ENCODE data around the gene USP24. TPM values are rescaled to one million over a fixed set of nuclear protein-coding genes. Genes with fewer than 3 reads are reported as not detected.
"Not testable (repeated sequence)": the region's sequence is repeated elsewhere in the genome, so short reads cannot be mapped to it uniquely, and the experiment has no call there.

The USP24 gene
- total RNA-seq, 1 donor from 2014 or later = 79.9 TPM

DNA sequence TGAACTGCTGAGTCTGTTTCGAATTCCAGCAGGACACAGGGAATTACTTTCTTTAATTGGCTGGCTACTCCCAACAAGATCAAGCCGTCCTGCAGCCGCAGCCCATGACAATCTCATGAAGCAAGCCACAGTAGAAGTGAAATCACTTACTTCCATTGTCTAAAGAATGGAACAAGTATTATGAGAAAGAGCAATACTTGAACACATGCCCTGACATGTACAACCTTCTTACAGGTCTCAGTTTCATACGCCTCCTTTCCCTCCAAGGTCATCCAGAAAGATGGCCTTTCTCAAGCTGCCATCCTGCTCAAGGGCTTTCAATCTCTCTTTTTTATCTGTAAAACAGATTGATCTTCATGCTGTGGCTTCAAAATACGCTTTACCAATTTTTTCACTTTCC is 90.7 kb downstream of the USP24 start:
- no peak for DNase-seq (ENCODE audit: low read depth)

- no peak for DNase-seq (ENCODE audit: low read depth)
Observed at GRCh38 chr1:55120538-55120937, 94.6 kb downstream of the USP24 start.

DNA sequence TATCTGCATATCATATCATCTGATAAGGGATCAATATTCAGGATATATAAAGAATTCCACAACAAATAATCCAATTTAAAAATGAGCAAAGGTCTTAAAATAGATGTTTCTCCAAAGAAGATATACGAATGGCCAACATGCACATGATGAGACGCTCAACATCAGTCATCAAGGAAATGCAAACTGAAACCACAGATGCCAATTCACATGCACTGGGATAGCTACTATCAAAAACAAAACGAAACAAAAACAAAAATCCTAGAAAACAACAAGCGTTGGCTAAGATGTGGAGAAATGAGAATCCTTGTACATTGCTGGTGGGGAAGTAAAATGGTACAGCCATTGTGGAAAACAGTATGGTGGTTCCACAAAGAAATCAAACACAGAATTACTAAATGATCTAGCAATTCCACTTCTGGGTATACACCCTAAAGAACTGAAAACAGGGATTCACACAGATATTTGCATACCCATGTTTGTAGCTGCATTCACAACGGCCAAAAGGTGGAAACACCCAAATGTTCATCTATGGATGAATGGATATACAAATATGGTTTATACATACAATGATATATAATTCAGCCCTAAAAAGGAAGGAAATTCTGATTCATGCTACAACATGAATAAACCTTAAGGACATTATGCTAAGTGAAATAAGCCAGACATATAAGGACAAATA is 96.4 kb downstream of the USP24 start:
- no peak for DNase-seq (ENCODE audit: low read depth)

- DNase-seq (ENCODE audit: low read depth) = no peak
Observed at GRCh38 chr1:55117941-55118340, 97.2 kb downstream of the USP24 start.

DNA sequence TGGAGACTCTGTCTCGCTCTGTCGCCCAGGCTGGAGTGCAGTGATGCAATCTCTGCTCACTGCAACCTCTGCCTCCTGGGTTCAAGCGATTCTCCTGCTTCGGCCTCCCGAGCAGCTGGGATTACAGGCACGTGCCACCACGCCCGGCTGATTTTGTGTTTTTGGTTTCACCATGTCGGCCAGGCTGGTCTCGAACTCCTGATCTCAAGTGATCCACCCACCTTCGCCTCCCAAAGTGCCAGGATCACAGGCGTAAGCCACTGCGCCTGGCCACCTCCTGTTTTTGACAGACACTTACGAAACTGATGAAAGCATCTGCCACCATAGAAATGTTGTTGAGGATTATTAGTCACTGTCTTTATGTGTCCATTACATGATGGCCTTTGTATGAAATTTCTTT is 106.2 kb downstream of the USP24 start:
- not testable (repeated sequence) for DNase-seq (ENCODE audit: low read depth)

DNA sequence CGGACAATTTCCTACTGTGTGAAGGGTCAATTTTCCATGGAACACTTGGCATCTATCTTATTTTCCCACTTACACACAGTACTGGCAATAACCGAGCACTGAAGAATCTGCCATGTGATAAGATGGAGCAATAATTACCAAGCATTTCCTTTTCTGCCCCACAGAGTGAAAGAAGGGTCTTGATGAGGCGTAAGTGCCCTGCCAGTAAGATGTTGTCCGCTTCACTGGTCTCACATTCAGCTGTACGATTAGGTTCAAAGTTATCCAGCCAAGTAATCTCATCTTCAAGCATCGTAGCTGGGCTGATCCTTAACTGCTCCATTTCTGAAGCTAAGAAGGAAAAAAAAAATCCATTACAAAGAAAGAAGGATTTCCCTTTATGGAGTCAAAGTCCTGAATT is 108.1 kb downstream of the USP24 start:
- peak; percentile 47 for DNase-seq (ENCODE audit: low read depth)

DNA sequence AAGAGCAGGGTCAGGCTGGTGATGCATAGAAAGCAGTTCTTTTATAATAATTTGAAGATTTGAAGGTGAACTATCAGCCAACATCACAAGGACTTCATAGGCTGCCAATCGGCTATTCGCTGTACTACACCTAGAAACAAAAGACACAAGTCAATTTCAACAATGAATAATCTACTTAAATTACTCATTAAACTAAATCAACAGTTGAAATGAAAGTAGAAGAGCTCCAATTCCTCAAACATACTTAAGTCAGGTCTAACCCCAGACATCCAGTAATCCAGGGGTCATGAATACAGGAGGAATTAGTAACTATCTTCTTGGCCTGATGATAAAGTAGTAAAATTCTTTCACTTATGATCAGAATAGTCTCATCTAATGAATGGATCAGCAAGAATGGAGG is 111.3 kb downstream of the USP24 start:
- DNase-seq (ENCODE audit: low read depth) = peak; percentile 84

DNA sequence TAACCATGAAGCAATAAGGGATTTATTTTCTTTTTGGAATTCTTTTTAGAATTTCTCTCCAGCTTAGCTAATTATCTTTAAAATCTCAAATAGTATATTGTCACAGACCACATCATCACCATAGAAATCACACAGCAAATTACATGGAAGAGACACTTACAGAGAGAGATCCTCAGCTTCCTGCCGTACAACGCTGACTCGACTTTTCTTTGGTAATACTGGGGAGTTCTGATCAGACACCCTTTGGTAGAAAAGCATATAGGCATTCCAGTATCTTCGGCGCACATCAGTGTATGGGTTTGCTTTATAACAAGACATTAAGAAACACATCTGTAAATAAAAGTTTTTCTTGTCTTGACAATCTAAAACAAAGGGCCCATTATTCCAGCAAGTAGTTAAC is 120.1 kb downstream of the USP24 start:
- DNase-seq (ENCODE audit: low read depth) = no peak

DNA sequence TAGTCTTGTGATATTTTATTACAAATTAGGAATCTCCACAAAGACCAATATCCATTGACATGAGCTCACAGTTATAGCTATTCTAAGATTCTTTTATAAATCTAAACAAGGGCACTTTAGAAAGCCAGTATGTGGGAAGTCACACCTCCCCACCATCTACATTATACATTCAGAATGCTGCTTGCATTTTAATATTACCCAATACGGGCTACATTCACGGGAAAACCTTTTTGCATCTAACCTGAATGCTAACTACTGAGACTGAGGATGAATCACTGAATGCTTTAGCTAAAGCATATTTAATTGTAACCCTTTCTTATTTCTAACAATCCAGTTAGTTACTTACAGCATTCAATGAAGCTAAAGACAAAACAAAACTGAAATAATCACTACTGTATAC is 122.7 kb downstream of the USP24 start:
- no peak for DNase-seq (ENCODE audit: low read depth)

DNA sequence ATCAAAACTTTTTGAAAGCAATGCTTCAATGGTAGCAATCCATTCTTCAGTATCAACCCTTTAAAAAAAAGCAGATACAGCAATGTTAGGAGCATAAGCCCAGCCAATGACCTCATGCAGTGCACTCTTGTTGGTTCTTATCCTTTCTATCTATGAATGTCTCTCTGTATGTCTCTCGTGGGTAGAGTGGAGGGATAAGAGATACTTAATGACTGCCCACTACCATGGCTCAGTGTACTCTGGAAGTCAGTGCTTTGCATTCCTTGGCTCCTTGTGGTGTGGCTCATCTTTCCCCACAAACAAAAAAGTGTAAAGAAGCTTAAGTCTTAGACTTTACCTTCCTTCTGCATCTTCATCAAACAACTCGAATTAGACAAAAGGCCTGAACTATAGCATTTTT is 125.5 kb downstream of the USP24 start:
- no peak for DNase-seq (ENCODE audit: low read depth)

DNA sequence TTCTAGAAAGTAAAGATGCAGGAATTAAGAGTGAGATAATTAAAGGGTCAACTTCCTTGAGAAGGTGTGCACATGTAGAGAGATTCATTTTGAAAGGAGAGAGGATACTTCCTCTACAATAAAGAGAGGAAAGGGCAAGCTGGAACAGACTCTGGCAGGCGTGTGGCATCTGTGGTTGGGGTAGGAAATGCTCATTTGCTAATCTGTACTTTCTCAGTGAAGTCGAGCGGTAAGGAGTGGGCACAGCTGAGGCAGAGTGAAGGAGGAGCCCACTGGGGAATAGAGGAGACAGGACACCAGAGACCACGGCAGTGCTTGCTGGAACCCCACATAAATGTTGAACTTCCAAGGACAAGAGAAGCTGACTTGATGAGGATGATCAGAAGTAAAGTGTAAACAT is 126.8 kb downstream of the USP24 start:
- DNase-seq (ENCODE audit: low read depth) = no peak

DNA sequence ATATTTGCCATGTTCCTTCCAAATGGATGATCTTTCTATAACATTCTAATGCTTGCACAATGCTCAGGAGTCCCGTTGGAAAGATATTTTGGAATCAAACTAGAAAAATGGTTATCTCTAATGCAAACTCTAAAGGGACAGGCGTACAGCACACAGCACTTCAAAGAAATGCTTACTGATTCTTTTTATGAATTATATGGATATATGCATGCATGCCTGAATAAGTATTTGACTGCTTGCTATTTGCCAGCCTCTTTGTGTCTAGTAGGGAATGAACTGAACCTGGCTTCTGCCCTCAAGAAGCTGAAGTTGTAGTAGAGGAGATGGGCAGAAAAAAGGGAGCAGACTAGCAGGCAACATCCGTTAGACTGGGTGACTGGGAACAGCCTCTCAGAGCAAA is 127.7 kb downstream of the USP24 start:
- no peak for DNase-seq (ENCODE audit: low read depth)

- no peak for DNase-seq (ENCODE audit: low read depth)
Observed at GRCh38 chr1:55084257-55084656, 130.9 kb downstream of the USP24 start.

- DNase-seq (ENCODE audit: low read depth) = no peak
Observed at GRCh38 chr1:55081905-55082296, 133.3 kb downstream of the USP24 start.

GRCh38 chr1:55081188-55081904 is 133.8 kb downstream of the USP24 start:
- DNase-seq (ENCODE audit: low read depth) = peak; percentile 73

- no peak for DNase-seq (ENCODE audit: low read depth)
Observed at GRCh38 chr1:55079651-55080050, 135.5 kb downstream of the USP24 start.

- no peak for DNase-seq (ENCODE audit: low read depth)
Observed at GRCh38 chr1:55078470-55078869, 136.7 kb downstream of the USP24 start.

DNA sequence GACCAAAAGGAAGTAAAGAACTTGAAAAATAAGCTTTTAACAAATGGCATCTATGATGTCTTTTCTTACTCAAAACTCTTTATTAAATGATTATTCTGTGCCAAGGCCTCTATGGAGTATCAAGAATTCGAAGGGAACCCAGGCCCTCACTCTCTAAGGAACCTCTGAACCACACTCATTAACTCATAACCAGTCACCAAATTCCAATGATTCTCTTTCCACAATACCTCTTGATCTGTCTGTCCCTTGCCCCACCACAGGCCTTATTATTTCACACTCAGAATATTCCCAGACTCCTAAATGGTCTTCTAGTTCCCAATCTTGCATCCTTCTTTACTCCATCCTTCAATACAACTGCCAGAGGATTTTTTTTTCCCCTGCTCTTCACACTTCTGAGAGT is 138.8 kb downstream of the USP24 start:
- DNase-seq (ENCODE audit: low read depth) = no peak

DNA sequence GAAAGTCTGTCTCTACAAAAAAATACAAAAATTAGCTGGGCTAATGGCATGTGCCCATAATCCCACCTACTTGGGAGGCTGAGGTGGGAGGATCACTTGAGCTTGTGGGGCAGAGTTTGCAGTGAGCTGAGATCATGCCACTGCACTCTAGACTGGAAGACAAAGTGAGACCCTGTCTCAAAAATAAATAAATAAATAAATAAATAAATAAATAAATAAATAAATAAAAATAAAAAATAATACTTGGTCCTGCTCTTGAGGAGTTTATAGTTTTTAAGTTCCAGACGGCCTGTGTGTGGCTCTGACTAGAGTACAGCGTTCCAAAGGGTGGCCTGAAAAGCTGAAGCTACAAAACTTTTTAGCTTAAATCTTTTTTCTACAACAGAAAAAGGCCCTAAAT is 140.7 kb downstream of the USP24 start:
- DNase-seq (ENCODE audit: low read depth) = no peak

- no peak for DNase-seq (ENCODE audit: low read depth)
Observed at GRCh38 chr1:55073187-55073916, 141.8 kb downstream of the USP24 start.

DNA sequence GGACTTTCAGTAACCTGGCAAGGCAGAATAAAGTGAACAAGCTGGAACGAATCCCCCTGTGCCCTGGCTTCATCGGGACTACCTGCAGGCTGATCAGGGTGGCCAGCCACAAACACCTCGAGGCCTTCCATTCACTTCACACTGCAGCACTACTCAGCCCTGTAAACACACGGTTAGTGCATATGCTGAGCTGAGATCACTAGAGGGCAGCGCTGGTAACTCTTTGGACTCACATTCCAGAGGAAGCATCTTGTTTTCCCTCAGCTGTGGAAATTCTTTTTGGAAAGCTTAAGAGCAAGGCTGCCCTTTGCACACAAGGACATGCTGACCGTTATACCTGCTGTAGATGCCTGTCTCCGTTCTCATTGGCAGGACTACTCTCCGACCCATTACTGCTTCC is 143.7 kb downstream of the USP24 start:
- peak; percentile 65 for DNase-seq (ENCODE audit: low read depth)

DNA sequence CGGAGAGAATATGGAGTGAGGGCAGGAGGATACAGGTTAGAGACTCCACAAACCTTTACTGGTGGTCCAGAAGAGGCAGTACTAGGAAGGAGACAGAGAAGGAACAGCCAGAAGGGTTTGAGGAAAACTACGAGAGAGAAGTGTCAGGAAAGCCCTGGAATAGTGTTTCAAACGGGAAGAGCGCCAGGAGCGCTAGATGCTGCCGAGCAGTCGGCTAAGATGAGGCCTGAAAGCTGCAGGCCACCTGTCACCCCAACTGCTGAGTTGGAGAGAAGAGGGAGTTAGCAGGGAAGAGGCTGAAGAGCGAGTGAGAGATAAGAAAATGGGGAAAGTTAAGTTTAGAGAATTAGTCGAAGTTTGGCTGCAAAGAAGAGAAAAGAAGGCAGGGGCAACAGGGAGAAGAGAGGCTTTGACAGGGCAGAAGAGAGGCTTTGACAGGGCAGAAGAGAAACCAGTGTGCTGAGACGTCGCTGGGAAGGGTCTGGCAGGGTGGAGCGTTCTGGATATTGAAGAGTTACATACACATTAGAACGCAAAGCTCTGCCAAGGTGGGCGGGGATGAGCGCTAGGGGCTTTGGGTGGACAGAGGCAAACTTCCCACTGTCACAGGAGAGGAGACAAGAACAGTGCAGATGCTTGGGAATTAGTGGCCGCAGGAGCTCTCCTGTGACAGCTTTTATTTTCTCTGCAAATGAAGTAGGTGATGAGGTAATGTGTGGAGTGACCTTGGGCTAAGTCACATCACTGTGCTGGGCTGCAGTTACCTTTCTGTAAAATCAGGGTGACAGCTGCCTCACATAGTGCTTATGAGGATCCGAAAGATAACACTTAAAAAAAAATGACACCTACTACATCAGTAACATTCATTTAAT is 144.6 kb downstream of the USP24 start:
- DNase-seq (ENCODE audit: low read depth) = no peak
